Astrocyte (in vitro differentiated cells and primary cell): ENCODE measurements around the gene RAB4A.
"Not testable (repeated sequence)": the region's sequence is repeated elsewhere in the genome, so short reads cannot be mapped to it uniquely, and the experiment has no call there.

Experiments
- CTCF ChIP-seq: IDR thresholded peaks from 2 replicates; pipeline ENCODE4 v1.5.1; 2011; ENCODE audit warnings: low read depth, mild to moderate bottlenecking, inconsistent platforms, low read length, moderate library complexity; ENCODE audit not compliant: insufficient read depth
- EZH2 ChIP-seq: IDR thresholded peaks from 2 replicates; pipeline ENCODE4 v1.6.1; 2012; ENCODE audit warnings: mild to moderate bottlenecking, low read length, inconsistent platforms; ENCODE audit not compliant: insufficient read depth

- TF ChIP-seq CTCF, EZH2: not testable (repeated sequence)
Measured at GRCh38 chr1:229291686-229292085, 20.8 kb downstream of the RAB4A start.
